Neural cell (in vitro differentiated cells): ENCODE measurements around the gene USP37. TPM values are rescaled to one million over a fixed set of nuclear protein-coding genes. Genes with fewer than 3 reads are reported as not detected.

ENCODE experiments used
- H2AFZ ChIP-seq: fragments of 200-600, 300-800 bp; sonication (generic), shearing (Covaris generic); 2 replicates; pipeline ENCODE4 v1.6.0; 2014; ENCODE audit warnings: low read depth, mild to moderate bottlenecking, antibody characterized with exemption, low read length, moderate library complexity
- H3F3A ChIP-seq: fragments of 200-600 bp; shearing (Covaris generic); 2 replicates; pipeline ENCODE4 v1.6.1; 2016; ENCODE audit warnings: mild to moderate bottlenecking, moderate library complexity, mixed read lengths, antibody characterized with exemption, low read length; ENCODE audit not compliant: insufficient read depth, poor library complexity, severe bottlenecking
- H3K27ac ChIP-seq: fragments of 200-600, 300-800 bp; sonication (generic), shearing (Covaris generic); 2 replicates; pipeline ENCODE4 v1.5.1; 2014; ENCODE audit warnings: mild to moderate bottlenecking, low read length, moderate library complexity
- H3K27me3 ChIP-seq: fragments of 300-800, 200-600 bp; sonication (generic), shearing (Covaris generic); 2 replicates; pipeline ENCODE4 v1.6.0; 2014; ENCODE audit warnings: mild to moderate bottlenecking, low read depth, low read length, moderate library complexity; ENCODE audit not compliant: insufficient read depth
- H3K36me3 ChIP-seq: fragments of 300-800, 200-600 bp; sonication (generic), shearing (Covaris generic); 2 replicates; pipeline ENCODE4 v1.5.1; 2014; ENCODE audit warnings: mild to moderate bottlenecking, antibody characterized with exemption, low read length, moderate library complexity; ENCODE audit not compliant: insufficient read depth
- H3K4me2 ChIP-seq: fragments of 300-800, 200-600 bp; sonication (generic), shearing (Covaris generic); 2 replicates; pipeline ENCODE4 v1.6.0; 2014; ENCODE audit warnings: mild to moderate bottlenecking, low read length
- H3K4me3 ChIP-seq: fragments of 300-800, 200-600 bp; sonication (generic), shearing (Covaris generic); 2 replicates; pipeline ENCODE4 v1.5.1; 2014; ENCODE audit warnings: mild to moderate bottlenecking, low read length, moderate library complexity
- H3K79me2 ChIP-seq: fragments of 200-600 bp; shearing (Covaris generic); replicated peaks from 2 replicates; pipeline ENCODE4 v1.6.0; 2014; ENCODE audit warnings: mild to moderate bottlenecking, low read length, moderate library complexity; ENCODE audit not compliant: insufficient read depth
- H3K9ac ChIP-seq: fragments of 300-800, 200-600 bp; sonication (generic), shearing (Covaris generic); 2 replicates; pipeline ENCODE4 v1.6.1; 2016; ENCODE audit warnings: mild to moderate bottlenecking, low read length, mixed read lengths
- H3K9me2 ChIP-seq: fragments of 200-600 bp; shearing (Covaris generic); 2 replicates; pipeline ENCODE4 v1.6.1; 2016; ENCODE audit warnings: mild to moderate bottlenecking, low read length, mixed read lengths; ENCODE audit not compliant: insufficient read depth
- H3K9me3 ChIP-seq: fragments of 200-600, 300-800 bp; sonication (generic), shearing (Covaris generic); 2 replicates; pipeline ENCODE4 v1.6.1; 2016; ENCODE audit warnings: mild to moderate bottlenecking, mixed run types, low read length, moderate library complexity, mixed read lengths
- H4K20me1 ChIP-seq: fragments of 200-600 bp; shearing (Covaris generic); 2 replicates; pipeline ENCODE4 v1.6.1; 2016; ENCODE audit warnings: mild to moderate bottlenecking, mixed run types; ENCODE audit not compliant: insufficient read depth
- EP300 ChIP-seq: fragments of 450-650 bp; conservative IDR thresholded peaks from 2 replicates; pipeline ENCODE4 v1.6.1; 2014; ENCODE audit warnings: antibody characterized with exemption, mild to moderate bottlenecking, moderate library complexity; ENCODE audit not compliant: poor library complexity, severe bottlenecking
- EZH2 ChIP-seq: fragments of 200-600, 300-800 bp; shearing (Covaris generic), sonication (generic); IDR thresholded peaks from 2 replicates; pipeline ENCODE4 v1.6.1; 2014; ENCODE audit warnings: antibody characterized with exemption, low read length, borderline replicate concordance, mild to moderate bottlenecking; ENCODE audit not compliant: insufficient read depth, poor library complexity, severe bottlenecking
- MXI1 ChIP-seq: fragments of 450-650 bp; conservative IDR thresholded peaks from 2 replicates; pipeline ENCODE4 v1.6.1; 2014; ENCODE audit warnings: antibody characterized with exemption, mild to moderate bottlenecking; ENCODE audit not compliant: poor library complexity, severe bottlenecking
- POLR2AphosphoS5 ChIP-seq: IDR thresholded peaks from 2 replicates; pipeline ENCODE4 v1.6.1; 2012
- RAD21 ChIP-seq: fragments of 450-650 bp; conservative IDR thresholded peaks from 2 replicates; pipeline ENCODE4 v1.6.1; 2014; ENCODE audit warnings: antibody characterized with exemption, mild to moderate bottlenecking, moderate library complexity
- SMC3 ChIP-seq: fragments of 450-650 bp; conservative IDR thresholded peaks from 2 replicates; pipeline ENCODE4 v1.6.1; 2014; ENCODE audit warnings: antibody characterized with exemption, mild to moderate bottlenecking, moderate library complexity; ENCODE audit not compliant: poor library complexity
- TAF1 ChIP-seq: IDR thresholded peaks from 2 replicates; pipeline ENCODE4 v1.6.1; 2012; ENCODE audit warnings: low read depth
- polyA minus RNA-seq: library from RNA; depleted of rRNA, polyadenylated mRNA; stranded (reverse); fragments of >200 nt; gene quantifications from 2 replicates; pipeline ENCODE4 v1.2.3, GENCODE V29; 2014
- polyA plus RNA-seq: library from polyadenylated mRNA; depleted of rRNA; stranded (reverse); fragments of >200 nt; gene quantifications from 2 replicates; pipeline ENCODE4 v1.2.3, GENCODE V29; 2014
- TF ChIP-seq, protein P1 (sequence below): fragments of 450-650 bp; IDR thresholded peaks from 2 replicates; pipeline ENCODE4 v1.5.1; 2014; ENCODE audit warnings: antibody characterized with exemption, mild to moderate bottlenecking, moderate library complexity; ENCODE audit not compliant: poor library complexity, severe bottlenecking
- TF ChIP-seq, protein P2 (sequence below): IDR thresholded peaks from 2 replicates; pipeline ENCODE4 v1.6.1; 2012; ENCODE audit warnings: borderline replicate concordance

The USP37 gene, protein sequence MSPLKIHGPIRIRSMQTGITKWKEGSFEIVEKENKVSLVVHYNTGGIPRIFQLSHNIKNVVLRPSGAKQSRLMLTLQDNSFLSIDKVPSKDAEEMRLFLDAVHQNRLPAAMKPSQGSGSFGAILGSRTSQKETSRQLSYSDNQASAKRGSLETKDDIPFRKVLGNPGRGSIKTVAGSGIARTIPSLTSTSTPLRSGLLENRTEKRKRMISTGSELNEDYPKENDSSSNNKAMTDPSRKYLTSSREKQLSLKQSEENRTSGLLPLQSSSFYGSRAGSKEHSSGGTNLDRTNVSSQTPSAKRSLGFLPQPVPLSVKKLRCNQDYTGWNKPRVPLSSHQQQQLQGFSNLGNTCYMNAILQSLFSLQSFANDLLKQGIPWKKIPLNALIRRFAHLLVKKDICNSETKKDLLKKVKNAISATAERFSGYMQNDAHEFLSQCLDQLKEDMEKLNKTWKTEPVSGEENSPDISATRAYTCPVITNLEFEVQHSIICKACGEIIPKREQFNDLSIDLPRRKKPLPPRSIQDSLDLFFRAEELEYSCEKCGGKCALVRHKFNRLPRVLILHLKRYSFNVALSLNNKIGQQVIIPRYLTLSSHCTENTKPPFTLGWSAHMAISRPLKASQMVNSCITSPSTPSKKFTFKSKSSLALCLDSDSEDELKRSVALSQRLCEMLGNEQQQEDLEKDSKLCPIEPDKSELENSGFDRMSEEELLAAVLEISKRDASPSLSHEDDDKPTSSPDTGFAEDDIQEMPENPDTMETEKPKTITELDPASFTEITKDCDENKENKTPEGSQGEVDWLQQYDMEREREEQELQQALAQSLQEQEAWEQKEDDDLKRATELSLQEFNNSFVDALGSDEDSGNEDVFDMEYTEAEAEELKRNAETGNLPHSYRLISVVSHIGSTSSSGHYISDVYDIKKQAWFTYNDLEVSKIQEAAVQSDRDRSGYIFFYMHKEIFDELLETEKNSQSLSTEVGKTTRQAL
- polyA plus RNA-seq (16.5 and 20.2 TPM in 2 replicates), polyA minus RNA-seq (54.3 and 59.6 TPM in 2 replicates)

DNA sequence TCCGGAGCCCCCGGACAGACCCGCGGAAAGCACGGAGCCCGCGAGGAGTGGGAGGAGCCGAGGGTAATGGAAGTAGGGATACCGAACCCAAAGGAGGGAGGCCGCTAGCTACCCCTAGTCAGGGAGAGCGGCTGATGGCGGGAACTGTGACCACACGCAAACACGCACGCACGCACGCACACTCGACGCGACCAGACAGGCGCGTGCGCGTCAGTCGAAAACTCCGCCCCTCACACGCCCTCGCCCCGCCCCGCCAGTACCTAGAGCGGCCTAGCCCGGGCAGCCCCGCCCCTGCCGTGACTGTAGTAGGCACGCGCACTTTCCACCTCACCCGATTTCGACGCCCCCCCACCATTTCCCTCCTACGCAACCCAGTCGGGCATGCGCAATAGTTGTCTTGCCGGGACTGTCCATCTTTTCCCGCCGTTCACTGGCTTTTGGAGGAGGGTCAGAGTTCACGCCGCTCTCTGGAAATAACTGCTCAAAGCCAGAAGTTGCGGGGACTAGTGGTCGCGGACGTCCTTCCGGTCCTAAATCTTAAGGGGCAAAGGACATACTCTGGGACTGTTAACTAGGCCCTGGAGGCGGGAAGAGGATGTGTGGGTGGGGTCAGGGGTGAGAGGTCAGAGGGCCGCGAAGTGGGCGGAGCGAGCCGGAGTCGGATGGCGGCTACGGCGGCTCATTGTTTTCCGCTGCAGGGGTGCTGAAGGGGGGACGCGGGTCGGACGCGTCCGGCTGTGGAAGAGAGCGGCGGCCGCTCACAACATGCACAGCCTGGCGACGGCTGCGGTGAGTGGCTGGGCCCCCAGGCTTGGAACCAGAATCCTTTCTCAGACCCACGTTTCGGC, at the start of gene USP37, which contains the start of gene CNOT9:
Gene USP37 (minus strand): TSS at position 162 of the 848 bp plus-strand sequence. CDS start 9,698 bp downstream, outside the sequence.
Gene CNOT9 (plus strand): TSS at position 650 of the 848 bp plus-strand sequence. CDS start 116 bp downstream, at position 766.
- H4K20me1 ChIP-seq = no peaks in the 10 kb centered on the region
- no peaks in the 10 kb centered on the region for H3K9me2 ChIP-seq
- peak within 1 kb of the TSS; percentile 67 for H3K4me3 ChIP-seq
- no peaks in the 10 kb centered on the region for H3K9me3 ChIP-seq
- H3K79me2 ChIP-seq = peaks cover 86% of the 10 kb centered on the region
- H3K27ac ChIP-seq = peak within 1 kb of the TSS; percentile 89
- H2AFZ ChIP-seq = peak within 1 kb of the TSS; percentile 88
- H3F3A ChIP-seq = no peaks in the 10 kb centered on the region
- TF ChIP-seq MXI1 (peak; percentile 87), EZH2 (no peak), EP300 (peak; percentile 57), POLR2AphosphoS5 (peak; percentile 94), RAD21 (no peak)
- TF ChIP-seq, protein P1, sequence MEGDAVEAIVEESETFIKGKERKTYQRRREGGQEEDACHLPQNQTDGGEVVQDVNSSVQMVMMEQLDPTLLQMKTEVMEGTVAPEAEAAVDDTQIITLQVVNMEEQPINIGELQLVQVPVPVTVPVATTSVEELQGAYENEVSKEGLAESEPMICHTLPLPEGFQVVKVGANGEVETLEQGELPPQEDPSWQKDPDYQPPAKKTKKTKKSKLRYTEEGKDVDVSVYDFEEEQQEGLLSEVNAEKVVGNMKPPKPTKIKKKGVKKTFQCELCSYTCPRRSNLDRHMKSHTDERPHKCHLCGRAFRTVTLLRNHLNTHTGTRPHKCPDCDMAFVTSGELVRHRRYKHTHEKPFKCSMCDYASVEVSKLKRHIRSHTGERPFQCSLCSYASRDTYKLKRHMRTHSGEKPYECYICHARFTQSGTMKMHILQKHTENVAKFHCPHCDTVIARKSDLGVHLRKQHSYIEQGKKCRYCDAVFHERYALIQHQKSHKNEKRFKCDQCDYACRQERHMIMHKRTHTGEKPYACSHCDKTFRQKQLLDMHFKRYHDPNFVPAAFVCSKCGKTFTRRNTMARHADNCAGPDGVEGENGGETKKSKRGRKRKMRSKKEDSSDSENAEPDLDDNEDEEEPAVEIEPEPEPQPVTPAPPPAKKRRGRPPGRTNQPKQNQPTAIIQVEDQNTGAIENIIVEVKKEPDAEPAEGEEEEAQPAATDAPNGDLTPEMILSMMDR = no peak
- peak within 1 kb of the TSS; percentile 90 for H3K9ac ChIP-seq
- H3K36me3 ChIP-seq = no peaks in the 10 kb centered on the region
- H3K27me3 ChIP-seq = no peaks in the 10 kb centered on the region
- H3K4me2 ChIP-seq = peak within 1 kb of the TSS; percentile 93

DNA sequence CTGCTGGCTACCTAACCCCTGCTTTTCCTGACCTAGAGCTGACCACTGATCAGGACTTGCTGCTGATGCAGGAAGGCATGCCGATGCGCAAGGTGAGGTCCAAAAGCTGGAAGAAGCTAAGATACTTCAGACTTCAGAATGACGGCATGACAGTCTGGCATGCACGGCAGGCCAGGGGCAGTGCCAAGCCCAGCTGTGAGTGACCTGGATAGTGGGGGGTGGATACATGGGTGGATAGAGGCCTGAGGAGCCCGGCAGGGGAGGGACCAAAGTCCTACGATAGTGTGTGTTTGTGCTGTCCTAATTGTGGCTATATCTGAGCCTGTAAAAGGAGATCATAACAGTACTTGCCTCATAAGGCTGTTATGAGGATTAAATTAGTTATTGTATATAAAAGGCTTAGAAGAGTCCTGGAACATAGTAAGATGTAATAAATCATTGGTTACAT, 47.7 kb upstream of the USP37 start:
- H3K36me3 ChIP-seq = no peaks in the 10 kb centered on the region
- H3K79me2 ChIP-seq = no peaks in the 10 kb centered on the region
- TF ChIP-seq MXI1 (no peak), POLR2AphosphoS5 (no peak), TAF1 (no peak), SMC3 (no peak), EP300 (no peak), EZH2 (no peak), RAD21 (no peak)
- TF ChIP-seq, protein P1 = no peak
- TF ChIP-seq, protein P2, sequence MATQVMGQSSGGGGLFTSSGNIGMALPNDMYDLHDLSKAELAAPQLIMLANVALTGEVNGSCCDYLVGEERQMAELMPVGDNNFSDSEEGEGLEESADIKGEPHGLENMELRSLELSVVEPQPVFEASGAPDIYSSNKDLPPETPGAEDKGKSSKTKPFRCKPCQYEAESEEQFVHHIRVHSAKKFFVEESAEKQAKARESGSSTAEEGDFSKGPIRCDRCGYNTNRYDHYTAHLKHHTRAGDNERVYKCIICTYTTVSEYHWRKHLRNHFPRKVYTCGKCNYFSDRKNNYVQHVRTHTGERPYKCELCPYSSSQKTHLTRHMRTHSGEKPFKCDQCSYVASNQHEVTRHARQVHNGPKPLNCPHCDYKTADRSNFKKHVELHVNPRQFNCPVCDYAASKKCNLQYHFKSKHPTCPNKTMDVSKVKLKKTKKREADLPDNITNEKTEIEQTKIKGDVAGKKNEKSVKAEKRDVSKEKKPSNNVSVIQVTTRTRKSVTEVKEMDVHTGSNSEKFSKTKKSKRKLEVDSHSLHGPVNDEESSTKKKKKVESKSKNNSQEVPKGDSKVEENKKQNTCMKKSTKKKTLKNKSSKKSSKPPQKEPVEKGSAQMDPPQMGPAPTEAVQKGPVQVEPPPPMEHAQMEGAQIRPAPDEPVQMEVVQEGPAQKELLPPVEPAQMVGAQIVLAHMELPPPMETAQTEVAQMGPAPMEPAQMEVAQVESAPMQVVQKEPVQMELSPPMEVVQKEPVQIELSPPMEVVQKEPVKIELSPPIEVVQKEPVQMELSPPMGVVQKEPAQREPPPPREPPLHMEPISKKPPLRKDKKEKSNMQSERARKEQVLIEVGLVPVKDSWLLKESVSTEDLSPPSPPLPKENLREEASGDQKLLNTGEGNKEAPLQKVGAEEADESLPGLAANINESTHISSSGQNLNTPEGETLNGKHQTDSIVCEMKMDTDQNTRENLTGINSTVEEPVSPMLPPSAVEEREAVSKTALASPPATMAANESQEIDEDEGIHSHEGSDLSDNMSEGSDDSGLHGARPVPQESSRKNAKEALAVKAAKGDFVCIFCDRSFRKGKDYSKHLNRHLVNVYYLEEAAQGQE = no peak
- H3F3A ChIP-seq = no peaks in the 10 kb centered on the region
- no peak overlapping the region for H3K9ac ChIP-seq
- no peaks in the 10 kb centered on the region for H3K9me3 ChIP-seq
- H4K20me1 ChIP-seq = no peaks in the 10 kb centered on the region
- H2AFZ ChIP-seq = no peak overlapping the region
- H3K4me2 ChIP-seq = no peak overlapping the region
- H3K27ac ChIP-seq = no peak overlapping the region
- no peaks in the 10 kb centered on the region for H3K27me3 ChIP-seq
- H3K4me3 ChIP-seq = no peak overlapping the region
- H3K9me2 ChIP-seq = no peaks in the 10 kb centered on the region
